ENCODE data around the gene VPS4A.

DNA sequence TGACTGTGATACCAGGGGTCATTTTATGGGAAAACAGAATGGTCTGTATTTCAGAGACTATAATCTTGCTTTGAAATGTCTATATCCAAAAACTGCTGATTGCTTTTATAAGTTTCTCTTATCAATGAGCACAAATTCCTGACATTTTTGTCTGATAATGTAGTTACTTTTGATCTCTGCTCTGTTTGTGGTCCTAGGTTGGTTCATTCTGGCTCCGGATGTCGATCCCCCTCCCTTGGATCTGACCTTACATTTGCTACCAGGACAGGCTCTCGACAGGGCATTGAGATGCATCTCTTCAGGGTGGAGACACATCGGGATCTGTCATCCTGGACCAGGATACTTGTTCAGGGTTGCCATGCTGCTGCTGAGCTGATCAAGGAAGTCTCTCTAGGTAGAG is 27.3 kb upstream of the VPS4A start:
- no peak for TF ChIP-seq EP300 (IDR thresholded peaks at IDR 0.05)
- TF ChIP-seq, protein P1, sequence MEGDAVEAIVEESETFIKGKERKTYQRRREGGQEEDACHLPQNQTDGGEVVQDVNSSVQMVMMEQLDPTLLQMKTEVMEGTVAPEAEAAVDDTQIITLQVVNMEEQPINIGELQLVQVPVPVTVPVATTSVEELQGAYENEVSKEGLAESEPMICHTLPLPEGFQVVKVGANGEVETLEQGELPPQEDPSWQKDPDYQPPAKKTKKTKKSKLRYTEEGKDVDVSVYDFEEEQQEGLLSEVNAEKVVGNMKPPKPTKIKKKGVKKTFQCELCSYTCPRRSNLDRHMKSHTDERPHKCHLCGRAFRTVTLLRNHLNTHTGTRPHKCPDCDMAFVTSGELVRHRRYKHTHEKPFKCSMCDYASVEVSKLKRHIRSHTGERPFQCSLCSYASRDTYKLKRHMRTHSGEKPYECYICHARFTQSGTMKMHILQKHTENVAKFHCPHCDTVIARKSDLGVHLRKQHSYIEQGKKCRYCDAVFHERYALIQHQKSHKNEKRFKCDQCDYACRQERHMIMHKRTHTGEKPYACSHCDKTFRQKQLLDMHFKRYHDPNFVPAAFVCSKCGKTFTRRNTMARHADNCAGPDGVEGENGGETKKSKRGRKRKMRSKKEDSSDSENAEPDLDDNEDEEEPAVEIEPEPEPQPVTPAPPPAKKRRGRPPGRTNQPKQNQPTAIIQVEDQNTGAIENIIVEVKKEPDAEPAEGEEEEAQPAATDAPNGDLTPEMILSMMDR (IDR thresholded peaks at IDR 0.05): no peak
